ENCODE measurements around the gene CHM.

The CHM gene

DNA sequence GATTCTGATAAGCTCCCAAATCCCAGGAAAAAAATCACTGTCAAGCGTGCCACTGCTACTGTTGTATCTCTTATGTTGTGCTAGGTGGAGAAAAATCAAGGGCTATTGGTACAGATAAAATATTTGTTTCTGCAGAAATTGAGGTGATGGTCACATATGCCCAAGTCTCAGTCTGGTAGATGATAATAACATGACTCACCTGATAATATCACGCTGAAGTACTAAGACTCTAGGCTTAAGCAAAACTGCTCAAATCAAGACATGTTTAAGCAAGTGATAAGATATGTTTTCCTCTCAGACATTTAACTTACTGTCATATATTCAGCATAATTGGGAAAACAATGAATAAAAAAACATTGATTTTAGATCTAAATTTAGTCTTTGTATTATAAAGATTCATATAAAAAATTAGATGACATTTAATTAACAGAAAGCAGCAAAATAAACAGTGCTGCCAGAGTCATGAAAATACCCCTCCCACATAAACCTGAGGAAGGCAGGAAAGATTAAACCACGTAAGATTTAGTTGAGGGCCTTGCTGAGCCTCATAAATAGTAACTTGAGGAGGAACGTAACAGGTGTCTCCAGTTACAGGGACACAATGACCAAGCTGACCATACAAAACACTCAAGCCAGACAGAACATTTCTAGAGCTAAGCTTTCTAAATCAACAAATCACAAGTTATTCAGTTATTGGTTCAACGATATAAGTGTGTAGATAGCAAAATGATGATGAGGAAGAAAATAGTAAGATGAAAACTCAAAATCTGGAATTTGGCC, 143.5 kb downstream of the CHM start:
- DNase-seq, result no peak

GRCh38 chrX:85897362-85898126, 149.8 kb downstream of the CHM start:
- DNase-seq, result no peak

DNA sequence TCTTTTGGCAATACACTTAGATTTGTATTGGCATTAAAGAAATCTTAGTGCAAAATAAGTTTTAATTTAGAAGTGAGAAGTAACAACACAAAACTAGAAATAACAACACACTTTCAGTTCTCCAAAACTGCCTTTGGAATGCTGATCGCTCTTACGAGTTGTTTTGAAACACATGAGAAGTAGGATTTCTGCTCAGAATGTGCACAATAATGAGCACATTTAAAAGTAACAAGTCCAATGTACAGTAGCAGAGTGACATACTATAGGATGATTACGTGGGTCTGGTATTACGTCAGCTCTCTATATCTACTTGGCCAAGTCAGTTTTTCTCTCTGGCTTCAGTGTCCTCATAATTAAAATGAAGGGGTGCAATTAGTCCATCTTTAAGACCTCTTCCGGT, 164.8 kb downstream of the CHM start:
- no peak for DNase-seq

GRCh38 chrX:85870585-85870984, 176.8 kb downstream of the CHM start:
- DNase-seq, result no peak

DNA sequence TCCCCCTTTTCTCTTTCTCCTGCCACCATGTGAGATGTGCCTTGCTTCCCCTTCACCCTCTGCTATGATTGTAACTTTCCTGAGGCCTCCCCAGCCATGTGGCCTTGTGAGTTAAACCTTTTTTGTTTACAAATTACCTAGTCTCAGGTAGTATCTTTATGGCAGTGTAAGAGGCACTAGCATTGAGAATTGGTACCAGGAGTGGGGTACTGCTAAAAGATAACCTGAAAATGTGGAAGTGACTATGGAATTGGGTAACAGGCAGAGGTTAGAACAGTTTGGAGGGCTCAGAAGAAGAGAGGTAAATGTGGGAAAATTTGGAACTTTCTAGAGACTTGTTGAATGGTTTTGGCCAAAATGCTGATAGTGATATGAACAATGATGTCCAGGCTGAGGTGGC, 182.0 kb downstream of the CHM start:
- DNase-seq, result no peak

DNA sequence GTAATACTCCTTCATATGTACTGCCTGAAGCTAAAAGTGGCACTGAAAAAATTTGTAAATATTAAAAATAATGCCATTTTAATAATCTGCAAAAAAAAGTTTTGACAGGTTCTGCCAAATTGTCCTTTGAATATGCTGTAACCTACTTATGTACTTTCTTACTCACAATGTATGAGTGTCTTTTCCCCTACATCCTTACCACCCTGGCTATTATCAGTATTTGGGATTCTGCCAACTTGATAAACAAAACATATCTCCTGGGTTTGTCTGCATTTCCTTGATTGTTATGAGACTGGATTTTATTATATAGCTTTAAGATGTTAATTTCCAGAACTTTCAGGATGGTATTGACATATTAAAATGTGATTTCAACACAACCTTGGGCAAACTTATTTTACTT, 187.9 kb downstream of the CHM start:
- DNase-seq, result no peak

DNA sequence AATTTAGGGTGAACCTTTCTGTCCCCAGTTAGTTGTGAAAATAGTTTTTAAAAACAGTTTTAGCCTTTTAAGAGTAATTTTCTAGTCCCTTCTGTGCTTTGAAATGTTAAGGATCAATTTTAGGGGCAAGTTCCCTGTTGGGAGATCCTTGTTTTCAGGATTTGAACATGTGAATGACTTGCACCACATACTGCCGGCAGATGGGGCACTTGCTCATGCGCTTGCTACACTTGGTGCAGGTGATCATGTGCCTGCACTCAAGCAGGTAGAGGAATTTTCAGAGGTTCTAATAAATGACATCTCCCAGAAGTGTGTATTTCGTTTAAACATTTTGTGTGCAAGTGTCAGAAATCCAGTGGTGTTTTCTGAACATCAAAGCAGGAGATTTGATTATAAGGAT, 195.9 kb downstream of the CHM start:
- DNase-seq, result no peak

DNA sequence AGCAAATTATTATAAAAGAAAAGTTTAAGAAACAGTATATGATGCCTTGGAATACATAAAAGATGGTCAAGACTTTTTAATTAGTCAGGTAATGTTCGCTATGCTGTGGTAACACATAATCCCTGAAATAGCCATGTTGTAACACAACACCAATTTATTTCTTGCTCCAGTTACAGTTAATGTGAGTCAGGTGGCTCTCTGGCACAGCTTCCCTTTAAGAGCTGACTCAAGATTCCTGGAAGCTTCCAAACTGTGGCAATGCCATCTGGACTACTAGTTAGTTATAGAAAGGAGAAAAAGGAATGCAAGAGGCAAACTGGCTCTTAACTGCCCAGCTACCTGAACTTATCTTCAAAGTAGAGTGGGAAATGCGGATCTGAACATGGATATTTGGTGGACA, 210.5 kb downstream of the CHM start:
- DNase-seq, result no peak

DNA sequence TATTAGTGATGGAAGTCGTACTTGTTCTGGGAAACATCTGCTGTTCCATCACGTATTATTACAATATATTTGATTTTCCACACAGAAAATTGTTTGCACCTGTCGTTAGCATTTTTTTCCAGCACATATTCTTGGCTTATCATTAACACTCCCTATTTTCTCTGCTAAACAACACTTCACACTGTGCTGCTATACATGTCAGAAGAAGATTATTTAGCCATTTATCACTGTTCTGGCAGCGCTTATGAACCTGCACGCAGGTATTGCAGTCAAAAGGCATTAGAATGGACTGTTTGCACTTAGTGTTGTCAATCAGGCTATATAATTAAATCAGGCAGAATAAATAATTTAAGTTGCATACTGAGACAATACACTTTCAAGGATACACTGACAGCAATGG, 218.6 kb downstream of the CHM start:
- peak; percentile 14 to 49 for DNase-seq

GRCh38 chrX:85815203-85815751, 232.1 kb downstream of the CHM start:
- no peak for DNase-seq

Data from SHP77 (cell line).